A549 (cell line): Measurements from ENCODE around the gene KCND3. TPM values are rescaled to one million over a fixed set of nuclear protein-coding genes. Genes with fewer than 3 reads are reported as not detected.

Experiments
- ATAC-seq, 2 experiments: fragments of 200-7000 bp in 1 of 2; fragments of >200 bp in 1 of 2; cut with Nextera tagmentation in 1 of 2; cut with Tn5 transposase in 1 of 2; 3 replicates each; pipeline versions ENCODE4 v1.8.0 to v1.9.1; 2018 to 2020; ENCODE audit warnings: mild to moderate bottlenecking in 1 of 2, moderate library complexity in 1 of 2
- CTCF ChIA-PET: fragments of 300-600 bp; sonication (Branson Sonifier 250); formaldehyde crosslinking; extraction: SDS; loops from one replicate; lab custom pipeline; 2021; ENCODE audit warnings: antibody characterized with exemption, inconsistent platforms; lab: Yijun Ruan, JAX
- POLR2A ChIA-PET: fragments of 350-600 bp; formaldehyde crosslinking; extraction: SDS; loops from one replicate; lab custom pipeline; 2021; ENCODE audit warnings: antibody characterized with exemption, inconsistent platforms; lab: Yijun Ruan, JAX
- DNase-seq, 2 experiments: peaks; one replicate each; pipeline versions ENCODE4 v3.0.0 to v3.0.0-alpha.2; 2011 to 2016; ENCODE audit warnings: low read depth in 1 of 2, low spot score in 1 of 2
- FAIRE-seq: peaks from 2 replicates; lab custom pipeline; 2011; peaks lifted over from hg19 to GRCh38; lab: Jason Lieb, UNC
- H3K27ac ChIP-seq, 2 experiments: fragments of >200 bp; sonication (Bioruptor Twin); formaldehyde crosslinking; 3 replicates each; pipeline ENCODE4 v1.5.1; 2016 to 2017
- H3K4me1 ChIP-seq: fragments of >200 bp; sonication (Bioruptor Twin); formaldehyde crosslinking; 3 replicates; pipeline ENCODE4 v1.6.1; 2016
- H3K4me2 ChIP-seq: fragments of >200 bp; sonication (Bioruptor Twin); formaldehyde crosslinking; 3 replicates; pipeline ENCODE4 v1.6.1; 2016
- H3K4me3 ChIP-seq: fragments of >200 bp; sonication (Bioruptor Twin); formaldehyde crosslinking; 3 replicates; pipeline ENCODE4 v1.5.1; 2016
- H3K9me3 ChIP-seq: fragments of >200 bp; sonication (Bioruptor Twin); formaldehyde crosslinking; 3 replicates; pipeline ENCODE4 v1.6.1; 2016
- BHLHE40 ChIP-seq: IDR thresholded peaks from 2 replicates; pipeline ENCODE4 v1.6.1; 2012; ENCODE audit warnings: low read depth, low read length, inconsistent platforms
- CEBPB ChIP-seq, 2 experiments: fragments of >200 bp in 1 of 2; sonication (Bioruptor Twin) in 1 of 2; formaldehyde crosslinking in 1 of 2; IDR thresholded peaks; 2 replicates each; pipeline ENCODE4 v1.6.1; 2012 to 2016
- EHMT2 ChIP-seq: fragments of 200-600 bp; sonication (generic); IDR thresholded peaks from 2 replicates; pipeline ENCODE4 v1.6.1; 2016; ENCODE audit warnings: antibody characterized with exemption, low read depth, mild to moderate bottlenecking, moderate library complexity
- GATA3 ChIP-seq: IDR thresholded peaks from 2 replicates; pipeline ENCODE4 v1.6.1; 2012; ENCODE audit warnings: borderline replicate concordance
- HEYL ChIP-seq: fragments of 250-450 bp; sonication (Bioruptor Pico); IDR thresholded peaks from 2 replicates; pipeline ENCODE4 v1.8.0; 2021; ENCODE audit warnings: mild to moderate bottlenecking, moderate library complexity
- HOXA7 ChIP-seq: fragments of 250-450 bp; sonication (Bioruptor Pico); IDR thresholded peaks from 2 replicates; pipeline ENCODE4 v1.5.0; 2020; ENCODE audit warnings: mild to moderate bottlenecking, moderate library complexity
- HOXB5 ChIP-seq: fragments of 250-450 bp; sonication (Bioruptor Pico); IDR thresholded peaks from 2 replicates; pipeline ENCODE4 v1.5.0; 2020; ENCODE audit warnings: mild to moderate bottlenecking, moderate library complexity
- MAZ ChIP-seq: fragments of 150-350 bp; IDR thresholded peaks from 2 replicates; pipeline ENCODE4 v1.6.1; 2014; ENCODE audit warnings: antibody characterized with exemption, low read depth, low read length, borderline replicate concordance
- NPAS2 ChIP-seq: fragments of 250-450 bp; sonication (Bioruptor Pico); IDR thresholded peaks from 2 replicates; pipeline ENCODE4 v1.8.0; 2022; ENCODE audit warnings: mild to moderate bottlenecking, moderate library complexity, borderline replicate concordance
- POLR2A ChIP-seq: IDR thresholded peaks from 2 replicates; pipeline ENCODE4 v1.6.1; 2012; ENCODE audit warnings: mild to moderate bottlenecking, low read length
- POLR2AphosphoS2 ChIP-seq: conservative IDR thresholded peaks from 2 replicates; pipeline ENCODE4 v1.6.1; 2012; ENCODE audit warnings: low read length, improper control_type of control experiment, inconsistent platforms
- RAD21 ChIP-seq, 2 experiments: fragments of >200 bp in 1 of 2; sonication (Bioruptor Twin) in 1 of 2; formaldehyde crosslinking in 1 of 2; IDR thresholded peaks in 1 of 2; conservative IDR thresholded peaks in 1 of 2; 2 replicates in 1 of 2; 3 replicates in 1 of 2; pipeline ENCODE4 v1.6.1; 2012 to 2018; ENCODE audit warnings: inconsistent platforms in 1 of 2
- RFX5 ChIP-seq: fragments of 450-650 bp; IDR thresholded peaks from 2 replicates; pipeline ENCODE4 v1.7.1; 2014; ENCODE audit warnings: antibody characterized with exemption, mild to moderate bottlenecking, moderate library complexity
- RNF2 ChIP-seq: fragments of 200-600 bp; sonication (generic); IDR thresholded peaks from 2 replicates; pipeline ENCODE4 v1.6.1; 2016; ENCODE audit warnings: low read depth, mild to moderate bottlenecking, antibody characterized with exemption, moderate library complexity, borderline replicate concordance
- SMC3 ChIP-seq: fragments of >200 bp; sonication (Bioruptor Twin); formaldehyde crosslinking; IDR thresholded peaks from 3 replicates; pipeline ENCODE4 v1.6.1; 2018; ENCODE audit warnings: inconsistent platforms
- SREBF2 ChIP-seq: fragments of 450-650 bp; IDR thresholded peaks from 2 replicates; pipeline ENCODE4 v1.6.1; 2014; ENCODE audit warnings: mild to moderate bottlenecking, moderate library complexity
- ZC3H11A ChIP-seq: fragments of 450-650 bp; IDR thresholded peaks from 2 replicates; pipeline ENCODE4 v1.6.1; 2014; ENCODE audit warnings: antibody characterized with exemption, mild to moderate bottlenecking
- ZSCAN20 ChIP-seq: fragments of 250-450 bp; sonication (Bioruptor Pico); IDR thresholded peaks from 2 replicates; pipeline ENCODE4 v1.8.0; 2022; ENCODE audit warnings: mild to moderate bottlenecking, moderate library complexity
- WGBS: methylation state at CpG from one replicate; pipeline ENCODE4 v1.1.6; 2017; ENCODE audit errors: missing lambda C conversion rate; 5-methylcytosine and 5-hydroxymethylcytosine counted together
- polyA plus RNA-seq, 4 experiments: library from polyadenylated mRNA; depleted of rRNA in 3 of 4; stranded (reverse); fragments of >200 nt; fragmentation: RNase III in 1 of 4; extraction: RNeasy Plus Mini Kit Qiagen cat#74134 plus additional on column Dnase treatment in 1 of 4; gene quantifications; 2 replicates in 3 of 4; 3 replicates in 1 of 4; pipeline ENCODE4 v1.2.3, GENCODE V29; 2011 to 2017
- TF ChIP-seq, protein P1 (sequence below): fragments of 150-350 bp; IDR thresholded peaks from 2 replicates; pipeline ENCODE4 v1.6.1; 2014; ENCODE audit warnings: low read depth, mild to moderate bottlenecking, low read length
- TF ChIP-seq, protein P2 (sequence below): fragments of 450-650 bp; IDR thresholded peaks from 2 replicates; pipeline ENCODE4 v1.6.1; 2014; ENCODE audit warnings: antibody characterized with exemption
- TF ChIP-seq, protein P3 (sequence below): fragments of >200 bp; sonication (Bioruptor Twin); formaldehyde crosslinking; IDR thresholded peaks from 3 replicates; pipeline ENCODE4 v1.6.1; 2016
- TF ChIP-seq, protein P4 (sequence below): fragments of >200 bp; sonication (Bioruptor Twin); formaldehyde crosslinking; IDR thresholded peaks from 2 replicates; pipeline ENCODE4 v1.6.1; 2016

The KCND3 gene
- polyA plus RNA-seq, 2 of the 4 experiments (the other 2 are of a cell fraction): not detected

DNA sequence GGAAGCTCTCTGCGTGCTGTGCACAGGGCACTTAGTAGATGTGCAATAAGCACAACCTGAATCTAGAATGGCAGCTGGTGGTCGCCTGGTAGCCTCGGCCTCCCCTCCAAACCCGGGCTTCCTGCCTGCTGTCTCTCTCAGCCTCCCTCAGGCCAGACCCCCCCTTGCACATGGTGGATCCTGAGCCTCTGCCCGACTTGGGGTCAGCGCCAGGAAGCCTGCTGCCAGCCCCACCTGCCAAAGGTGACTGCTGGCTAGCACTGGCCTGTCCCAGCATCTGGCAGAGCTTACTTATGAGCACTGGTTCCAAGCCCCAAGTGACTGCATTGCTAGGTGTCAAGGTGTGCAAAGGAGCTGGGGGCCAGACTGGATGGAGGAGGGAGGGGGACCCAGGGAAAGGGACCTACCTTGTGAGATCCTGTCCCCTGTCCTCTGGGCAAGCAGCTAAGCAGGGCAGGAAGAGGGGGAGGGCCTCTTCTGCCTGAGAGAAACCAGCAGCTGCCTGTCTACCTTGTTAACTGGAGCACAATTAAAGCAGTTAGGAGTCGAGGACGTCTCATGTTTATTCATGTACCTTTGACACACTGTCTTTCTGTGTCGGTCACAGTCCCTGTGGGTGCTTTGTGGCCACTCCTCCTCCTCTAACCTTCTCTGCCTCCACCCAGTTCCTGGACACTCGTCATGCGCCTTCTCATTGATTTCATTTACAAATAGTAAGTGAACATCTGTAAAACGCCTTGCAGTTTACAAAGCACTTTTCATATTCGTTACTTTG lies 132.9 kb downstream of the KCND3 start:
- POLR2A ChIA-PET: no interaction called here
- FAIRE-seq (no peak), ATAC-seq (no peak), DNase-seq (no peak)
- CTCF ChIA-PET: no interaction called here
- H3K4me2 ChIP-seq: no peak overlapping the region
- H3K27ac ChIP-seq: no peak overlapping the region
- H3K4me1 ChIP-seq: no peaks in the 10 kb centered on the region
- no peaks in the 10 kb centered on the region for H3K9me3 ChIP-seq
- WGBS: 9% methylated on average over 12 of the region's 13 CpGs
- H3K4me3 ChIP-seq: no peak overlapping the region
- TF ChIP-seq ZSCAN20 (CRISPR knock-in tag): no peak
- TF ChIP-seq HOXA7 (CRISPR knock-in tag): no peak
- no peak for TF ChIP-seq RFX5
- no peak for TF ChIP-seq HOXB5 (CRISPR knock-in tag)
- TF ChIP-seq POLR2AphosphoS2: no peak
- TF ChIP-seq RAD21 (conservative IDR thresholded peaks at IDR 0.05 in 1 of 2, IDR thresholded peaks at IDR 0.05 in 1 of 2): no peak
- TF ChIP-seq CEBPB (IDR thresholded peaks at IDR 0.05): no peak
- TF ChIP-seq, protein P1, sequence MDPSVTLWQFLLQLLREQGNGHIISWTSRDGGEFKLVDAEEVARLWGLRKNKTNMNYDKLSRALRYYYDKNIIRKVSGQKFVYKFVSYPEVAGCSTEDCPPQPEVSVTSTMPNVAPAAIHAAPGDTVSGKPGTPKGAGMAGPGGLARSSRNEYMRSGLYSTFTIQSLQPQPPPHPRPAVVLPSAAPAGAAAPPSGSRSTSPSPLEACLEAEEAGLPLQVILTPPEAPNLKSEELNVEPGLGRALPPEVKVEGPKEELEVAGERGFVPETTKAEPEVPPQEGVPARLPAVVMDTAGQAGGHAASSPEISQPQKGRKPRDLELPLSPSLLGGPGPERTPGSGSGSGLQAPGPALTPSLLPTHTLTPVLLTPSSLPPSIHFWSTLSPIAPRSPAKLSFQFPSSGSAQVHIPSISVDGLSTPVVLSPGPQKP: no peak
- TF ChIP-seq MAZ: no peak
- TF ChIP-seq SMC3: no peak
- TF ChIP-seq EHMT2: no peak
- TF ChIP-seq SREBF2: no peak
- TF ChIP-seq, protein P2, sequence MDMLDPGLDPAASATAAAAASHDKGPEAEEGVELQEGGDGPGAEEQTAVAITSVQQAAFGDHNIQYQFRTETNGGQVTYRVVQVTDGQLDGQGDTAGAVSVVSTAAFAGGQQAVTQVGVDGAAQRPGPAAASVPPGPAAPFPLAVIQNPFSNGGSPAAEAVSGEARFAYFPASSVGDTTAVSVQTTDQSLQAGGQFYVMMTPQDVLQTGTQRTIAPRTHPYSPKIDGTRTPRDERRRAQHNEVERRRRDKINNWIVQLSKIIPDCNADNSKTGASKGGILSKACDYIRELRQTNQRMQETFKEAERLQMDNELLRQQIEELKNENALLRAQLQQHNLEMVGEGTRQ: no peak
- no peak for TF ChIP-seq GATA3
- no peak for TF ChIP-seq BHLHE40
- TF ChIP-seq, protein P3, sequence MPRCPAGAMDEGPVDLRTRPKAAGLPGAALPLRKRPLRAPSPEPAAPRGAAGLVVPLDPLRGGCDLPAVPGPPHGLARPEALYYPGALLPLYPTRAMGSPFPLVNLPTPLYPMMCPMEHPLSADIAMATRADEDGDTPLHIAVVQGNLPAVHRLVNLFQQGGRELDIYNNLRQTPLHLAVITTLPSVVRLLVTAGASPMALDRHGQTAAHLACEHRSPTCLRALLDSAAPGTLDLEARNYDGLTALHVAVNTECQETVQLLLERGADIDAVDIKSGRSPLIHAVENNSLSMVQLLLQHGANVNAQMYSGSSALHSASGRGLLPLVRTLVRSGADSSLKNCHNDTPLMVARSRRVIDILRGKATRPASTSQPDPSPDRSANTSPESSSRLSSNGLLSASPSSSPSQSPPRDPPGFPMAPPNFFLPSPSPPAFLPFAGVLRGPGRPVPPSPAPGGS: no peak
- TF ChIP-seq, all 56 proteins: peak for 0

DNA sequence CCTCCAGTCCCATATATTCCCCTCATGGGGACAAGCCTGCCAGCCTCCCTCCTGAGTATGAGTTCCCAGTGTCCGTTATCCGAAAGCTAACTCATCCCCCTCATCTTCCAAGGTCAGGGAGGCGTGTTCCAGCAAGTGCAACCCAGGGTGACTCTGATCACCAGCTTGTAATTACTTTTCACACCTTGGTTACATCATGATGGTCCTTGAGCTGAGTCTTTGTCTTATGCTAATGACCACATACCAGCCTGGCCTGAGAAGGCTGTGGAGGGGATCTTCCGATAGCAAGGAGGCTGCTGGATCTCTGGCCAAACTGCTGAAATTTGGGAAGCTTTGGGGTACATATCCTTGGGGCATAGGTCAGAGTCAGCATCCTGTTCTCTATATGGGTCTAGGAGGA lies 134.2 kb downstream of the KCND3 start:
- WGBS: 28% methylated on average over 3 of the region's 4 CpGs
- TF ChIP-seq RNF2 (no peak), BHLHE40 (no peak), POLR2A (no peak), NPAS2 (CRISPR knock-in tag) (no peak), ZC3H11A (no peak), HEYL (CRISPR knock-in tag) (no peak)
- TF ChIP-seq, protein P4, sequence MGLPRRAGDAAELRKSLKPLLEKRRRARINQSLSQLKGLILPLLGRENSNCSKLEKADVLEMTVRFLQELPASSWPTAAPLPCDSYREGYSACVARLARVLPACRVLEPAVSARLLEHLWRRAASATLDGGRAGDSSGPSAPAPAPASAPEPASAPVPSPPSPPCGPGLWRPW: no peak
- no peak for ATAC-seq

More for the DNA sequence above, 134.2 kb downstream of the KCND3 start:
- no peaks in the 10 kb centered on the region for H3K4me1 ChIP-seq
- no peak overlapping the region for H3K4me3 ChIP-seq
- FAIRE-seq (no peak), DNase-seq (no peak)
- no peaks in the 10 kb centered on the region for H3K9me3 ChIP-seq
- POLR2A ChIA-PET: no interaction called here
- CTCF ChIA-PET: no interaction called here
- no peak overlapping the region for H3K27ac ChIP-seq
- no peak overlapping the region for H3K4me2 ChIP-seq
